ENCODE measurements around the gene PANK4. TPM values are rescaled to one million over a fixed set of nuclear protein-coding genes. Genes with fewer than 3 reads are reported as not detected.
"Not testable (repeated sequence)": the region's sequence is repeated elsewhere in the genome, so short reads cannot be mapped to it uniquely, and the experiment has no call there.

The PANK4 gene
- total and polyA plus RNA-seq, 12 donors = 26.1 to 56.4 (median 34.5) TPM

- Histone ChIP-seq H3K4me3 (peak overlapping the region in 9 of 10 donors; percentile 23 to 61 (median 48)), H3K27ac (peak overlapping the region; percentile 26 to 98 (median 81)), H3K4me1 (peaks cover 20 to 58% (median 50%) of the 10 kb centered on the region in 9 donors)
- peak; percentile 73 to 74 for DNase-seq
- H3K36me3 ChIP-seq; H3K27me3 ChIP-seq; H3K9me3 ChIP-seq; intact Hi-C loops (cut with DNase I): not testable (repeated sequence)
- TF ChIP-seq, protein P1, sequence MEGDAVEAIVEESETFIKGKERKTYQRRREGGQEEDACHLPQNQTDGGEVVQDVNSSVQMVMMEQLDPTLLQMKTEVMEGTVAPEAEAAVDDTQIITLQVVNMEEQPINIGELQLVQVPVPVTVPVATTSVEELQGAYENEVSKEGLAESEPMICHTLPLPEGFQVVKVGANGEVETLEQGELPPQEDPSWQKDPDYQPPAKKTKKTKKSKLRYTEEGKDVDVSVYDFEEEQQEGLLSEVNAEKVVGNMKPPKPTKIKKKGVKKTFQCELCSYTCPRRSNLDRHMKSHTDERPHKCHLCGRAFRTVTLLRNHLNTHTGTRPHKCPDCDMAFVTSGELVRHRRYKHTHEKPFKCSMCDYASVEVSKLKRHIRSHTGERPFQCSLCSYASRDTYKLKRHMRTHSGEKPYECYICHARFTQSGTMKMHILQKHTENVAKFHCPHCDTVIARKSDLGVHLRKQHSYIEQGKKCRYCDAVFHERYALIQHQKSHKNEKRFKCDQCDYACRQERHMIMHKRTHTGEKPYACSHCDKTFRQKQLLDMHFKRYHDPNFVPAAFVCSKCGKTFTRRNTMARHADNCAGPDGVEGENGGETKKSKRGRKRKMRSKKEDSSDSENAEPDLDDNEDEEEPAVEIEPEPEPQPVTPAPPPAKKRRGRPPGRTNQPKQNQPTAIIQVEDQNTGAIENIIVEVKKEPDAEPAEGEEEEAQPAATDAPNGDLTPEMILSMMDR (IDR thresholded peaks at IDR 0.05) = peak in 5 of 9 donors; percentile 29 to 53 (median 41)
- ATAC-seq = peak in 2 of 8 donors; percentile 14 to 20
- 66 to 68% methylated on average over 9 of the region's 9 CpGs for WGBS, 2 donors
These were observed 25.1 kb upstream of the PANK4 start for GRCh38 chr1:2551544-2551943.

- H3K9me3 ChIP-seq; DNase-seq; H3K36me3 ChIP-seq; intact Hi-C loops (cut with DNase I); H3K27me3 ChIP-seq: not testable (repeated sequence)
- peak overlapping the region in 9 of 10 donors; percentile 30 to 63 (median 48) for H3K4me3 ChIP-seq
- WGBS, 2 donors = 53 to 54% methylated on average over 10 to 11 of the region's 12 CpGs
- peak; percentile 5 to 47 (median 30) for ATAC-seq
- peaks cover 30 to 63% (median 55%) of the 10 kb centered on the region in 9 donors for H3K4me1 ChIP-seq
- H3K27ac ChIP-seq = peak overlapping the region; percentile 57 to 99 (median 82)
These were observed 24.0 kb upstream of the PANK4 start for GRCh38 chr1:2550309-2550861.

- ATAC-seq, DNase-seq, H3K36me3 ChIP-seq, H3K27me3 ChIP-seq, H3K9me3 ChIP-seq: not testable (repeated sequence)
- peaks cover 36 to 63% (median 55%) of the 10 kb centered on the region in 9 donors for H3K4me1 ChIP-seq
- peak overlapping the region; percentile 93 to 100 (median 98) for H3K27ac ChIP-seq
- intact Hi-C loops (cut with DNase I) = loop anchor here in 8 of 10 donors (1.0 to 10.0 kb wide), 7 partner anchors 33 to 357 kb away; partner anchors contain the start of genes FAAP20 (in 4 of the 8) and PRXL2B (in 1 of the 8)
- 60 to 68% methylated on average over 24 to 25 of the region's 28 CpGs for WGBS, 2 donors
- peak overlapping the region; percentile 21 to 74 (median 59) for H3K4me3 ChIP-seq
These were observed 23.1 kb upstream of the PANK4 start for GRCh38 chr1:2549367-2550029.

- ATAC-seq (peak; percentile 30 to 62 (median 52)), DNase-seq (peak; percentile 82 to 84)
- 17 to 28% methylated on average over 17 of the region's 17 CpGs for whole genome bisulfite sequencing, 2 donors
- TF ChIP-seq, protein P1 (IDR thresholded peaks at IDR 0.05) = peak; percentile 94 to 97 (median 96)
- peak overlapping the region; percentile 1 to 74 (median 59) for H3K4me3 ChIP-seq
- peak overlapping the region; percentile 93 to 100 (median 98) for H3K27ac ChIP-seq
- H3K9me3 ChIP-seq = no peaks in the 10 kb centered on the region
- H3K4me1 ChIP-seq = peaks cover 43 to 70% (median 65%) of the 10 kb centered on the region in 9 donors
- H3K27me3 ChIP-seq = peaks cover 0 to 4% (median 0%) of the 10 kb centered on the region in 7 donors
- no peaks in the 10 kb centered on the region for H3K36me3 ChIP-seq
- intact Hi-C loops (cut with DNase I) = loop anchor here in 9 of 10 donors (1.0 to 10.0 kb wide), 7 partner anchors 34 to 356 kb away; partner anchors contain the start of gene FAAP20 (in 4 of the 9)
These were observed 21.7 kb upstream of the PANK4 start for GRCh38 chr1:2548068-2548589.

Measured in heart right ventricle (tissue), 16 donors.